Keratinocyte (primary cell): ENCODE measurements around the gene ECEL1. TPM values are rescaled to one million over a fixed set of nuclear protein-coding genes. Genes with fewer than 3 reads are reported as not detected.

Experiments
- DNase-seq: peaks from one replicate; pipeline ENCODE4 v3.0.0-alpha.2; 2011; ENCODE audit warnings: low read depth, missing footprints, low spot score
- FAIRE-seq: peaks from 2 replicates; lab custom pipeline; 2011; peaks lifted over from hg19 to GRCh38; lab: Jason Lieb, UNC
- H2AFZ ChIP-seq: 2 replicates; pipeline ENCODE4 v1.6.0; 2012; ENCODE audit warnings: low read length, control low read depth, inconsistent platforms; ENCODE audit not compliant: control insufficient read depth
- H3K27ac ChIP-seq: 2 replicates; pipeline ENCODE4 v1.5.1; 2011; ENCODE audit warnings: low read length; ENCODE audit not compliant: control insufficient read depth, insufficient read depth
- H3K27me3 ChIP-seq: 3 replicates; pipeline ENCODE4 v1.6.0; 2011; ENCODE audit warnings: low read length; ENCODE audit not compliant: control insufficient read depth, insufficient read depth; ENCODE audit errors: extremely low read depth
- H3K36me3 ChIP-seq, 2 experiments: 2 replicates in 1 of 2; 3 replicates in 1 of 2; pipeline ENCODE4 v1.5.1; 2011; ENCODE audit warnings: low read length in 2 of 2, mild to moderate bottlenecking in 1 of 2; ENCODE audit not compliant: control insufficient read depth in 2 of 2, insufficient read depth in 2 of 2; ENCODE audit errors: extremely low read depth in 1 of 2
- H3K4me1 ChIP-seq: 3 replicates; pipeline ENCODE4 v1.5.1; 2011; ENCODE audit warnings: low read length; ENCODE audit not compliant: control insufficient read depth, insufficient read depth; ENCODE audit errors: extremely low read depth
- H3K4me2 ChIP-seq: 3 replicates; pipeline ENCODE4 v1.6.0; 2011; ENCODE audit warnings: low read depth, low read length; ENCODE audit not compliant: control insufficient read depth, insufficient read depth; ENCODE audit errors: extremely low read depth
- H3K4me3 ChIP-seq, 3 experiments: fragments of 200-600 bp in 1 of 3; sonication (generic) in 1 of 3; 2 replicates in 2 of 3; 3 replicates in 1 of 3; pipeline ENCODE4 v1.5.1; 2011 to 2016; ENCODE audit warnings: low read length in 3 of 3, mild to moderate bottlenecking in 3 of 3, control low read depth in 2 of 3, inconsistent platforms in 1 of 3, low read depth in 1 of 3, mixed read lengths in 1 of 3, mixed run types in 1 of 3, moderate library complexity in 1 of 3; ENCODE audit not compliant: control insufficient read depth in 2 of 3, insufficient read depth in 2 of 3; ENCODE audit errors: extremely low read depth in 1 of 3
- H3K79me2 ChIP-seq: 2 replicates; pipeline ENCODE4 v1.6.0; 2012; ENCODE audit warnings: low read length; ENCODE audit not compliant: control insufficient read depth, insufficient read depth
- H3K9ac ChIP-seq: 3 replicates; pipeline ENCODE4 v1.6.0; 2011; ENCODE audit warnings: low read length; ENCODE audit not compliant: control insufficient read depth, insufficient read depth; ENCODE audit errors: extremely low read depth
- H3K9me1 ChIP-seq: 3 replicates; pipeline ENCODE4 v1.6.0; 2011; ENCODE audit warnings: low read length; ENCODE audit not compliant: control insufficient read depth, insufficient read depth; ENCODE audit errors: extremely low read depth
- H3K9me3 ChIP-seq: 2 replicates; pipeline ENCODE4 v1.5.1; 2012; ENCODE audit warnings: low read depth, low read length; ENCODE audit not compliant: control insufficient read depth
- H4K20me1 ChIP-seq: 3 replicates; pipeline ENCODE4 v1.6.0; 2011; ENCODE audit warnings: low read length; ENCODE audit not compliant: control insufficient read depth, insufficient read depth; ENCODE audit errors: extremely low read depth
- CTCF ChIP-seq, 3 experiments: IDR thresholded peaks in 1 of 3; conservative IDR thresholded peaks in 1 of 3; optimal IDR thresholded peaks in 1 of 3; 2 replicates in 2 of 3; 3 replicates in 1 of 3; pipeline versions ENCODE3 to v1.5.1; 2011; ENCODE audit warnings: low read length in 3 of 3, mild to moderate bottlenecking in 3 of 3, moderate library complexity in 2 of 3, control low read depth in 1 of 3, inconsistent platforms in 1 of 3; ENCODE audit not compliant: insufficient read depth in 2 of 3; ENCODE audit errors: extremely low read depth in 1 of 3
- EZH2 ChIP-seq: IDR thresholded peaks from one replicate; pipeline ENCODE4 v1.6.1; 2012; ENCODE audit warnings: inconsistent platforms, mild to moderate bottlenecking, low read length, moderate library complexity
- dilution Hi-C: fragments of 300-500 bp; cut with MboI; formaldehyde crosslinking; loops from one replicate; pipeline ENCODE4 v1.7.0; 2020; ENCODE audit warnings: low sequenced_read_pairs; ENCODE audit not compliant: extremely low pct_ligation_motif_present
- polyA plus RNA-seq, 5 experiments: library from polyadenylated mRNA; depleted of rRNA in 3 of 5; stranded (reverse) in 3 of 5; stranded (forward) in 1 of 5; unstranded in 1 of 5; fragments of >200 nt; gene quantifications; 1 replicate in 1 of 5; 2 replicates in 3 of 5; 3 replicates in 1 of 5; pipeline versions ENCODE4 v1.2.1 to v1.2.3, GENCODE V29; 2011 to 2012; ENCODE audit warnings: missing spikeins in 2 of 5, low read depth in 1 of 5, low replicate concordance in 1 of 5

Gene ECEL1
- polyA plus RNA-seq, 1 donor (not counting 4 experiments of a cell fraction or from before 2014, with no cell fraction given), result not detected

GRCh38 chr2:232482301-232483238, 5.1 kb downstream of the ECEL1 start:
- Histone ChIP-seq H3K4me1 (no peaks in the 10 kb centered on the region), H3K9me1 (no peaks in the 10 kb centered on the region), H3K27me3 (peaks cover 36% of the 10 kb centered on the region), H3K79me2 (no peaks in the 10 kb centered on the region), H4K20me1 (no peaks in the 10 kb centered on the region), H3K27ac (no peak overlapping the region), H3K36me3 (no peaks in the 10 kb centered on the region), H3K4me2 (no peak overlapping the region), H2AFZ (no peak overlapping the region), H3K4me3 (no peak overlapping the region), H3K9me3 (no peaks in the 10 kb centered on the region), H3K9ac (no peak overlapping the region)
- dilution Hi-C loops, result no loop called here
- TF ChIP-seq EZH2 (no peak), CTCF (optimal IDR thresholded peaks at IDR 0.05 in 1 of 3, IDR thresholded peaks at IDR 0.05 in 1 of 3, conservative IDR thresholded peaks at IDR 0.05 in 1 of 3; ENCODE audit: extremely low read depth in 1 of 3, insufficient read depth in 2 of 3, low read length in 3 of 3) (no peak)
- DNase-seq (no peak), FAIRE-seq (no peak)

GRCh38 chr2:232481322-232482140, 6.1 kb downstream of the ECEL1 start:
- no peak for TF ChIP-seq CTCF (optimal IDR thresholded peaks at IDR 0.05 in 1 of 3, IDR thresholded peaks at IDR 0.05 in 1 of 3, conservative IDR thresholded peaks at IDR 0.05 in 1 of 3; ENCODE audit: extremely low read depth in 1 of 3, insufficient read depth in 2 of 3, low read length in 3 of 3)
- TF ChIP-seq EZH2, result no peak
- Histone ChIP-seq H3K9ac (no peak overlapping the region), H3K4me2 (no peak overlapping the region), H3K27ac (no peak overlapping the region), H3K4me3 (no peak overlapping the region), H3K36me3 (no peaks in the 10 kb centered on the region), H3K79me2 (no peaks in the 10 kb centered on the region), H4K20me1 (no peaks in the 10 kb centered on the region), H2AFZ (no peak overlapping the region), H3K4me1 (no peaks in the 10 kb centered on the region), H3K9me3 (no peaks in the 10 kb centered on the region), H3K9me1 (no peaks in the 10 kb centered on the region), H3K27me3 (peaks cover 27% of the 10 kb centered on the region)
- DNase-seq (no peak), FAIRE-seq (no peak)
- dilution Hi-C loops, result no loop called here
